Activated naive CD4-positive, alpha-beta T cell treated with anti-CD3 and anti-CD28 coated beads, Interleukin-2, amount 10 ng/mL, durations not matched to agents 7 days and 5 days (primary cell): ENCODE data around the gene USH2A.

Experiments
- CTCF ChIA-PET: fragments of 350-600 bp; sonication (Branson Sonifier 250); formaldehyde crosslinking; loops from one replicate; lab custom pipeline; 2021; ENCODE audit warnings: antibody characterized with exemption; lab: Charles Lee
- DNase-seq: peaks from one replicate; pipeline ENCODE4 v3.0.0-alpha.2; 2020
- H3K27ac Mint-ChIP-seq: one replicate; pipeline ENCODE4 v1.8.0; 2021; ENCODE audit warnings: mild to moderate bottlenecking, moderate library complexity, mixed read lengths
- H3K27me3 Mint-ChIP-seq: one replicate; pipeline ENCODE4 v1.8.0; 2021; ENCODE audit warnings: mild to moderate bottlenecking, mixed read lengths
- H3K36me3 Mint-ChIP-seq: one replicate; pipeline ENCODE4 v1.8.0; 2021; ENCODE audit warnings: mixed read lengths
- H3K4me1 Mint-ChIP-seq: one replicate; pipeline ENCODE4 v1.8.0; 2021; ENCODE audit warnings: mixed read lengths
- H3K4me3 Mint-ChIP-seq: one replicate; pipeline ENCODE4 v1.8.0; 2021; ENCODE audit warnings: mild to moderate bottlenecking, moderate library complexity, mixed read lengths
- H3K9me3 Mint-ChIP-seq: one replicate; pipeline ENCODE4 v1.8.0; 2021; ENCODE audit warnings: mixed read lengths

The USH2A gene

DNA sequence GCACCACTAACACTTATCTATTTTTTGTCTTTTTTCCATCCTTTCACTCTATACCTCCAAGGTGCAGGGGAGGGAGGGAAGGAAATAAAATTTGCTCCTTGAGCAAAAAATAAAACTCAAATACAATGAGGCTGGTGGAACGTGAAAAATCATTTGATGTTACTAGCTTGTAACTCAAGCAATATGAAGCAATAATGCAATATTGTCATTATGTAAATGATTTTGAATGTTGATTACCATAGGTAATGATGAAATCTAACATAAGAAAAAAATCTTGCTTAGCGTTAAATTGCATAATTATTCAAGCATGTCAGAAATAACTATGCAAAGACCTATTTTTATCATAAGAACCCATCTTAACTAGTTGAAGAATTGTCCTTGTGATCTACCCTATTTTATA is 578.5 kb downstream of the USH2A start:
- CTCF ChIA-PET, result no interaction called here
- Mint-ChIP-seq H3K36me3 (no peaks in the 10 kb centered on the region), H3K4me1 (no peaks in the 10 kb centered on the region), H3K27ac (no peak overlapping the region), H3K4me3 (no peak overlapping the region), H3K27me3 (no peaks in the 10 kb centered on the region), H3K9me3 (peaks cover 9% of the 10 kb centered on the region)
- DNase-seq, result no peak

GRCh38 chr1:215844266-215844665 is 579.0 kb downstream of the USH2A start:
- DNase-seq, result no peak
- Mint-ChIP-seq H3K4me1 (no peaks in the 10 kb centered on the region), H3K4me3 (no peak overlapping the region), H3K9me3 (peaks cover 9% of the 10 kb centered on the region), H3K27me3 (no peaks in the 10 kb centered on the region), H3K27ac (no peak overlapping the region), H3K36me3 (no peaks in the 10 kb centered on the region)
- CTCF ChIA-PET, result no interaction called here

GRCh38 chr1:215842905-215843304 is 580.3 kb downstream of the USH2A start:
- H3K4me1 Mint-ChIP-seq, result no peaks in the 10 kb centered on the region
- H3K36me3 Mint-ChIP-seq, result no peaks in the 10 kb centered on the region
- H3K27me3 Mint-ChIP-seq, result no peaks in the 10 kb centered on the region
- CTCF ChIA-PET, result no interaction called here
- H3K9me3 Mint-ChIP-seq, result peaks cover 9% of the 10 kb centered on the region
- no peak for DNase-seq
- H3K27ac Mint-ChIP-seq, result no peak overlapping the region
- no peak overlapping the region for H3K4me3 Mint-ChIP-seq

DNA sequence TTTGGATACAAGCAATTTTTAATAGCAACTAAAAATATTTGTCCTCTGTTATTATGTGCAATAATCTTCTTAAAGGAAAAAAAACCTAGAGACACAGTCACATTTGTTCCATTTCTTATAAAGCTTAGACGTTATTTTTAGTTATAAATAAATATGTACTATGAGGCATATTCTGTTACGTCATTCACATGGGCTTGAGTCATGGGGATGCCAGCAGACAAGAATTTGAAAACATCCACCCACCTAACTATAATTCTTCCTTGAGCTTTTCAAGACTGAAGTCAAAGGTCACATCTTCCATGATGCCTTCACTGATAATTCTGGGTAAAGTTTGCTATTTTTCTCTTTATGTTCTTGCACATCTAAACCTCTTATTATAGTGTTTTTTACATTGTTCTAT is 587.3 kb downstream of the USH2A start:
- Mint-ChIP-seq H3K27ac (no peak overlapping the region), H3K4me1 (no peaks in the 10 kb centered on the region), H3K27me3 (no peaks in the 10 kb centered on the region), H3K36me3 (no peaks in the 10 kb centered on the region), H3K9me3 (peaks cover 3% of the 10 kb centered on the region), H3K4me3 (no peak overlapping the region)
- CTCF ChIA-PET, result no interaction called here
- no peak for DNase-seq

DNA sequence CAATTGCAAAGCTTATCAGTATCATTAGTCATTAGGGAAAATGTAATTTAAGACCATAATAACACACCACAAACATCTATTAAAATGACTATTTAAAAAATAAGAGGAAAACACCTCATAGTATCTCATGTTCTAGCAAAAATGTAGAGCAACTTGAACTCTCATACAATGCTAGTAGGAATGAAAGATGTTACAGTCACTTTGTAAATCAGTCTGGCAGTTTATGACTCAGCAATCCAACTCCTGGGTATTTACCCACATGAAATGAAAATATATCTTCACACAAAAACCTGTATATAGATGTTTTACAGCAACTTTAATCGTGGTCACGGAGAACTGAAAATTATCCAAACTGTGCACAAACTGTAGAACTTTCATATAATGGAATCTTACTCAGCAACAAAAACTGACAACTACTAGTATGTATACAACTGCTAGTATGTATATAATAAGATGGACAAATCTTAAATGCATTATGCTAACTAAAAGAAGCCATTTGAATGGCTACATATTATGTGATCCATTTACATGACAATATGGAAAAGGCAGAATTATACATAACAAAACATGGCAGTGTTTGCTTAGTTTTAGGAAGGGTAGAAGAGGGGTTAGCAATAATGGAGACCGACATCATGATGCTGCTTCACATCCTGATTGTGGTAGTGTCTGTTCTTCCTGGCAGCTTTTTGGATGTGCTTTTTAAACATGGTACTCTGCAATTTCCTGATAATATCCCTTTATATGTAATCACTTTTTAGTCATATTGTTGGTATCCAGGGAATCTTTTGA is 589.1 kb downstream of the USH2A start:
- no peak overlapping the region for H3K4me3 Mint-ChIP-seq
- H3K36me3 Mint-ChIP-seq, result no peaks in the 10 kb centered on the region
- peaks cover 3% of the 10 kb centered on the region for H3K9me3 Mint-ChIP-seq
- no peaks in the 10 kb centered on the region for H3K27me3 Mint-ChIP-seq
- DNase-seq, result no peak
- no peak overlapping the region for H3K27ac Mint-ChIP-seq
- H3K4me1 Mint-ChIP-seq, result no peaks in the 10 kb centered on the region
- CTCF ChIA-PET, result no interaction called here

- Mint-ChIP-seq H3K27ac (no peak overlapping the region), H3K4me3 (no peak overlapping the region), H3K9me3 (peaks cover 8% of the 10 kb centered on the region), H3K36me3 (no peaks in the 10 kb centered on the region), H3K27me3 (no peaks in the 10 kb centered on the region), H3K4me1 (no peaks in the 10 kb centered on the region)
- DNase-seq, result no peak
- CTCF ChIA-PET, result no interaction called here
These were observed 592.9 kb downstream of the USH2A start for GRCh38 chr1:215830226-215830810.

- H3K27me3 Mint-ChIP-seq, result no peaks in the 10 kb centered on the region
- H3K4me1 Mint-ChIP-seq, result no peaks in the 10 kb centered on the region
- H3K27ac Mint-ChIP-seq, result no peak overlapping the region
- peaks cover 8% of the 10 kb centered on the region for H3K9me3 Mint-ChIP-seq
- H3K4me3 Mint-ChIP-seq, result no peak overlapping the region
- no peak for DNase-seq
- no peaks in the 10 kb centered on the region for H3K36me3 Mint-ChIP-seq
- CTCF ChIA-PET, result no interaction called here
These were observed 598.2 kb downstream of the USH2A start for GRCh38 chr1:215825056-215825455.

DNA sequence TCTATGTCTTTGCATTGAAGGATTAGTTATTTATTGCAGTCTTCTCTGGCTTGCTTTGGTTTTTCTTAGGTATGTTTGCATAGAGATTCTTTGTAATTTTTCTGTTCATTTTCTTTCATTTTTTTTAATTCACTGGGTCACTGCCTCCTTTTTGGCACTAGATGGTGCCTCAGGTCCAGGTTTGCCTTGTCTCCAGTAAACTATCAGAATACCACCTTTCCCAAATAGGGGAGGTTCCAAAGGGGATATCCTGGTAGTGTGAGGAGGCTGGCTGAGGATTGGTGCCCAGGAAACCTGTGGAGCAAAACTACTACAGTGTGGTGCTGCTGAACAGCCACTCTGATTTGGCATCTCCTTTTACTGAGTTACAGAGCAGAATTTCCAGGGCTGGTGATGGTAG is 599.0 kb downstream of the USH2A start:
- no peak overlapping the region for H3K27ac Mint-ChIP-seq
- DNase-seq, result no peak
- no peaks in the 10 kb centered on the region for H3K27me3 Mint-ChIP-seq
- CTCF ChIA-PET, result no interaction called here
- no peaks in the 10 kb centered on the region for H3K4me1 Mint-ChIP-seq
- no peaks in the 10 kb centered on the region for H3K36me3 Mint-ChIP-seq
- H3K9me3 Mint-ChIP-seq, result peaks cover 11% of the 10 kb centered on the region
- H3K4me3 Mint-ChIP-seq, result no peak overlapping the region

DNA sequence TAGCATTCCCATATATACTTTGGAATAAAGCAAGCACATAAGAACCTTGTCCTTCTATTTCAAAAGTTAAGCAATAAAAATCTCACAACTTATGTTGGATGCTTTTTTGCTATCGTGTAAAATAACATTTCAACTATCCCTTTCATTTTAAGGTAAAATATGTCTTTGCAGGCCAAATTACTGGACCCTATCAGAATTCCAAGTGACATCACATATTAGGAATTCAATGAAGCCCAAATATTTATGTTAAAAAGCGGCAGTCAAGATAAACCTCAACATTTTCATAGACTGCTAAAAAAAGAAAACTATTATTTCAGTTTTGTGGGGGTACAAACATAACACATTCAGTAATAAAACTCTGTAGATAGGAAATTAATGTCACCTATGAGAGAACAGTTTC is 604.1 kb downstream of the USH2A start:
- no peak for DNase-seq
- Mint-ChIP-seq H3K9me3 (peaks cover 4% of the 10 kb centered on the region), H3K27me3 (no peaks in the 10 kb centered on the region), H3K4me1 (no peaks in the 10 kb centered on the region), H3K36me3 (no peaks in the 10 kb centered on the region), H3K27ac (no peak overlapping the region), H3K4me3 (no peak overlapping the region)
- CTCF ChIA-PET, result no interaction called here

GRCh38 chr1:215807911-215808436 is 615.3 kb downstream of the USH2A start:
- peaks cover 26% of the 10 kb centered on the region for H3K9me3 Mint-ChIP-seq
- no peaks in the 10 kb centered on the region for H3K27me3 Mint-ChIP-seq
- H3K4me1 Mint-ChIP-seq, result no peaks in the 10 kb centered on the region
- CTCF ChIA-PET, result no interaction called here
- H3K4me3 Mint-ChIP-seq, result no peak overlapping the region
- no peak for DNase-seq
- no peak overlapping the region for H3K27ac Mint-ChIP-seq
- H3K36me3 Mint-ChIP-seq, result no peaks in the 10 kb centered on the region

GRCh38 chr1:215807218-215807617 is 616.0 kb downstream of the USH2A start:
- Mint-ChIP-seq H3K27ac (no peak overlapping the region), H3K4me1 (no peaks in the 10 kb centered on the region), H3K27me3 (no peaks in the 10 kb centered on the region), H3K36me3 (no peaks in the 10 kb centered on the region), H3K9me3 (peaks cover 22% of the 10 kb centered on the region), H3K4me3 (no peak overlapping the region)
- CTCF ChIA-PET, result no interaction called here
- no peak for DNase-seq

GRCh38 chr1:215797859-215798258 is 625.4 kb downstream of the USH2A start:
- Mint-ChIP-seq H3K27me3 (no peaks in the 10 kb centered on the region), H3K27ac (no peak overlapping the region)
- CTCF ChIA-PET, result no interaction called here

GRCh38 chr1:215794156-215794555 is 629.1 kb downstream of the USH2A start:
- Mint-ChIP-seq H3K36me3 (no peaks in the 10 kb centered on the region), H3K27ac (no peak overlapping the region), H3K4me3 (no peak overlapping the region), H3K4me1 (no peaks in the 10 kb centered on the region), H3K9me3 (peaks cover 3% of the 10 kb centered on the region), H3K27me3 (no peaks in the 10 kb centered on the region)
- no peak for DNase-seq
- CTCF ChIA-PET, result no interaction called here

More at GRCh38 chr1:215797859-215798258, 625.4 kb downstream of the USH2A start:
- Mint-ChIP-seq H3K4me1 (no peaks in the 10 kb centered on the region), H3K9me3 (peaks cover 9% of the 10 kb centered on the region), H3K36me3 (no peaks in the 10 kb centered on the region), H3K4me3 (no peak overlapping the region)
- no peak for DNase-seq

- Mint-ChIP-seq H3K27me3 (no peaks in the 10 kb centered on the region), H3K36me3 (no peaks in the 10 kb centered on the region), H3K4me3 (no peak overlapping the region), H3K9me3 (no peaks in the 10 kb centered on the region), H3K4me1 (no peaks in the 10 kb centered on the region), H3K27ac (no peak overlapping the region)
- DNase-seq, result no peak
- CTCF ChIA-PET, result no interaction called here
These were observed 630.1 kb downstream of the USH2A start for GRCh38 chr1:215793180-215793579.

- Mint-ChIP-seq H3K27me3 (no peaks in the 10 kb centered on the region), H3K4me3 (no peak overlapping the region), H3K9me3 (no peaks in the 10 kb centered on the region), H3K27ac (no peak overlapping the region), H3K36me3 (no peaks in the 10 kb centered on the region), H3K4me1 (no peaks in the 10 kb centered on the region)
- CTCF ChIA-PET, result no interaction called here
- no peak for DNase-seq
These were observed 630.8 kb downstream of the USH2A start for GRCh38 chr1:215792446-215792845.
